Vagina (tissue), 2 donors: ENCODE data around the gene ZMYND15.
A peak's percentile ranks its signal among the peaks of the same experiment; 100 is the strongest.

Experiments used
- CTCF ChIP-seq, 3 experiments: fragments of 450-650 bp in 2 of 3; fragments of 200-600 bp in 1 of 3; sonication (generic) in 1 of 3; IDR thresholded peaks; one replicate each; pipeline ENCODE4 v1.5.1; 2017 to 2019; ENCODE audit warnings: antibody characterized with exemption in 3 of 3, mild to moderate bottlenecking in 2 of 3, moderate library complexity in 2 of 3
- POLR2A ChIP-seq, 2 donors: fragments of 450-650 bp; IDR thresholded peaks; one replicate each; pipeline ENCODE4 v1.6.1; 2017; ENCODE audit warnings: antibody characterized with exemption in 2 of 2, mild to moderate bottlenecking in 2 of 2, moderate library complexity in 2 of 2

GRCh38 chr17:4789951-4790704 is 50.5 kb downstream of the ZMYND15 start:
- peak in 1 of 2 donors; percentile 80 for TF ChIP-seq POLR2A (IDR thresholded peaks at IDR 0.05)
- peak; percentile 18 to 71 (median 26) for TF ChIP-seq CTCF (IDR thresholded peaks at IDR 0.05)
